Activated T-cell treated with anti-CD3 and anti-CD28 coated beads for 4 hours (primary cell): ENCODE measurements around the gene DDX11.
A peak's percentile ranks its signal among the peaks of the same experiment; 100 is the strongest.
"Not testable (repeated sequence)": the region's sequence is repeated elsewhere in the genome, so short reads cannot be mapped to it uniquely, and the experiment has no call there.

Experiments
- DNase-seq: peaks from one replicate; pipeline ENCODE4 v3.0.0-alpha.2; 2020

Gene DDX11

GRCh38 chr12:31100503-31101208 is 27.0 kb downstream of the DDX11 start:
- DNase-seq: not testable (repeated sequence)

DNA sequence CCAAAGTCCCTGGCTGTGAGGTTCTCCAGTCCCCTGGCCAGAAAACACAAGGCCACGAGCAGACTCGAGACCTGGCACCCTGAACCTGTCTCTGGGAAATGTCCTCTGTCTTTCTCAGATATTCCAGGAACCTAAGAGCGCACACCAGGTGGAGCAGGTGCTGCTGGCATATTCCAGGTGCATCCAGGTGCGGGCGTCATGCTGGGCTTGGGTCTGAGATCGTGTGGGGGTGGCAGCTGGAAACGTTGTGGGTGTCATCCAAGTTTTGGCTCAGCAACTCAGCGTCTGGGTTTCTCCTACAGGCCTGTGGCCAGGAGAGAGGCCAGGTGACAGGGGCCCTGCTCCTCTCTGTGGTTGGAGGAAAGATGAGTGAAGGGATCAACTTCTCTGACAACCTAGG is 28.5 kb downstream of the DDX11 start:
- not testable (repeated sequence) for DNase-seq

GRCh38 chr12:31102596-31102995 is 28.9 kb downstream of the DDX11 start:
- DNase-seq: not testable (repeated sequence)

DNA sequence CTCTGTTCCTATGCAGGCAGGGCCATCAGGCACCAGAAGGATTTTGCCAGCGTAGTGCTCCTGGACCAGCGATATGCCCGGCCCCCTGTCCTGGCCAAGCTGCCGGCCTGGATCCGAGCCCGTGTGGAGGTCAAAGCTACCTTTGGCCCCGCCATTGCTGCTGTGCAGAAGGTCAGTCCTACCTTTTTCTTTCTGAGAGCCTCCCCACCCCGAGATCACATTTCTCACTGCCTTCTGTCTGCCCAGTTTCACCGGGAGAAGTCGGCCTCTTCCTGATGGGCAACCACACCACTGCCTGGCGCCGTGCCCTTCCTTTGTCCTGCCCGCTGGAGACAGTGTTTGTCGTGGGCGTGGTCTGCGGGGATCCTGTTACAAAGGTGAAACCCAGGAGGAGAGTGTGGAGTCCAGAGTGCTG is 29.9 kb downstream of the DDX11 start:
- DNase-seq: not testable (repeated sequence)

DNA sequence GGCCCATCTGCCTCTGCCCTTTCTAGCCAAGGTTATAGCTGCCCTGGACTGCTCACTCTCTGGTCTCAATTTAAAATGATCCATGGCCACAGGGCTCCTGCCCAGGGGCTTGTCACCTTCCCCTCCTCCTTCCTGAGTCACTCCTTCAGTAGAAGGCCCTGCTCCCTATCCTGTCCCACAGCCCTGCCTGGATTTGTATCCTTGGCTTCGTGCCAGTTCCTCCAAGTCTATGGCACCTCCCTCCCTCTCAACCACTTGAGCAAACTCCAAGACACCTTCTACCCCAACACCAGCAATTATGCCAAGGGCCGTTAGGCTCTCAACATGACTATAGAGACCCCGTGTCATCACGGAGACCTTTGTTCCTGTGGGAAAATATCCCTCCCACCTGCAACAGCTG is 30.6 kb downstream of the DDX11 start:
- not testable (repeated sequence) for DNase-seq

- not testable (repeated sequence) for DNase-seq
Measured at GRCh38 chr12:31104773-31105172, 31.1 kb downstream of the DDX11 start.

DNA sequence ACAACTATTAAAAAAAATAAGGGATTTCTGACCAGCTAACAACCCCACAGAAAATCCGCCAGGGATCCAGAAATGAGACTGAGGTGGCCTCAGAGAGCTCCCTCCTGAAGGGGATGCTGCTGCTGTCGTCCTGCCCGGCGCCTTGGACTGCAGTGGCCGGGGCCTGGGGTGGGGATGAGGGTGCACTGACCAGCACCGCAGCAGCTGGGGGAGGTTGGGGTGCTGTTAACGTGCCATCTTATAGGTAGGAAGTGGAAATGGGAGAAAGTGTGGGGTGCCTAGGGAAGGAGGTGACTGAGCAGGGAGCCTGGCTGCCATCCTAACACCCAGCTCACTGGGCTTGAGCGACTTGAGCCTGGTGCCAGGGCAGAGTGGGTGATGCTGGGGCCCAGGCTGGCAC is 32.0 kb downstream of the DDX11 start:
- no peak for DNase-seq

DNA sequence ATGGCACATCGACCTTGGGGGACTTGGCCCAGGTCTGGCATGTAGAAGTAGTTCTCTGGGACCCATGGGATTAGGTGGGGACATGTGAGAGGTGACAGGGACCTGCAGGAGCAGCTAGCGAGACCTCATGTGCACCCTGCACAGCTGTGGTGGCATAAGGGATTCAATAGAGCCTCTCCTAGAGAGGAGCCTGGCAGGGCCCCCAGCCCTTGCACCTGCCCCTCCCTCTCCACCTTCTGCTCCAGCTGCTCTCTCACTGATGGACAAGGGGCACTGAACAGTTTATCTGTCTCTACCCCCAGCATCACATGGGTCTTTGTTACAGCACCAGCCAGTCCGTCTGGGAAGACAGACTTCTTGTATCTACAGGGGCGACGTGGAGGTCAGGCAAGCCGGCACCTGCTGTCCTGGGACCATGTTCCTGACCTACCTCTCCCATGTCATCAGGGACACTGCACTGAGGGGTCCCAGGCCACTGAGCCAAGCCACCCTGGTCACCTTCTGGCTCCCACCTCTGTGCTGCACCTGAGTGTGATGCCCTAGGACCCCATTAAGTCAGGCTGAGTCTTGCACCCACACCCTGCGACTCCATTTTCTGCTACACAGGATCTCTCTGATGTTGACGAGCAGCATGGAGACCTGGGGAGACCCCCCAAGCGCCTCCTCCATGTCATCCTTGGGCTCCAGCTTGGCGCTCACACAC is 32.6 kb downstream of the DDX11 start:
- no peak for DNase-seq

GRCh38 chr12:31109773-31110172 is 36.1 kb downstream of the DDX11 start:
- DNase-seq: not testable (repeated sequence)

- DNase-seq: not testable (repeated sequence)
Measured at GRCh38 chr12:31110263-31110662, 36.6 kb downstream of the DDX11 start.

GRCh38 chr12:31115092-31115601 is 41.5 kb downstream of the DDX11 start:
- not testable (repeated sequence) for DNase-seq

DNA sequence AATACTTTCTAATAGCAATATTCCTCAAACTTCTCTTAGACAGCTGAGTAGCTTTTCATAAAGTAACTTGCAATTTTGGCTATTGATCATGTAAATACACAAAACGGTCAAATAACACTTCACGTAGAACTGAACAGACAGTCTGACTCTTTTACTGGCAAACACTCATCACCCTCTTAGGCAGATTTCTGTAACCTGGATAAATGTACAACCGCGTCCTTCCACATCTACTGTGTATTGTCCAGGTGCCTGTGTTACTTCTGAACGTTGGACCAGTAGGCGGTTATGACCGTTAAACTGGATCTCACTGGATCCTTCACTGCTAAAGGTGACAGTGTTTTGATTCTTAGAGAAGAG is 43.2 kb downstream of the DDX11 start:
- not testable (repeated sequence) for DNase-seq

DNA sequence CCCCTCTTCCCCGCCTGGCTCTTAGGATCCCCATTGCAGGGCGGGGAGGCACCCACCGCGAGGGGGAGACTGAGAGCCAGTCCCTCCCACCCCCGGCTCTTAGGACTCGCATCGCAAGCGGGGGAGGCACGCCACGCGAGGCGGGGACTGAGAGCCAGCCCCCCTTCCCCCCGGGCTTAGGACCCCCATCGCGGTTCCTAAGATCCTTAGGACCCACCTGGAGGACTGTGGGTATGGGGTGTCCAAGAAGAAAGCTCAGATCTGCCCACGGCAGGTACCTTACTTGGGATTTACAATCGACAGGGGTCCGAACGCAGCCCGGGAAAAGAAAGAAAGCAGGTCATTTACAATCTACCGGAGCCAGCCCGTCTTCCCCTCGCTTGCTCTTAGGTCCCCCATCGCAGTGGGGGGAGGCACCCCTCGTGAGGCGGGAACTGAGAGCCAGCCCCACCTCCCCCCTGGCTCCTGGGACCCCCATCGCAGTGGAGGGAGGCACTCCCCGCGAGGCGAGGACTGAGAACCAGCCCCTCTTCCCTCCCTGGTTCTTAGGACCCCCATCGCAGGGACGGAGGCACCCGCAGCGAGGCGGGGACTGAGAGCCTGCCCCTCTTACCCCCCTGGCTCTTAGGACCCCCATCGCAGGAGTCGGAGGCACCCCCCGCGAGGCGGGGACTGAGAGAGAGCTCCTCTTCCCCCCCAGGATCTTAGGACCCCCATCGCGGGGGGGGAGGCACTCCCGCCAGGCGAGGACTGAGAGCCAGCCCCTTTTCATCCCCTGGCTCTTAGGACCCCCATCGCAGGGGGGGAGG is 43.7 kb downstream of the DDX11 start:
- DNase-seq: peak; percentile 63

DNA sequence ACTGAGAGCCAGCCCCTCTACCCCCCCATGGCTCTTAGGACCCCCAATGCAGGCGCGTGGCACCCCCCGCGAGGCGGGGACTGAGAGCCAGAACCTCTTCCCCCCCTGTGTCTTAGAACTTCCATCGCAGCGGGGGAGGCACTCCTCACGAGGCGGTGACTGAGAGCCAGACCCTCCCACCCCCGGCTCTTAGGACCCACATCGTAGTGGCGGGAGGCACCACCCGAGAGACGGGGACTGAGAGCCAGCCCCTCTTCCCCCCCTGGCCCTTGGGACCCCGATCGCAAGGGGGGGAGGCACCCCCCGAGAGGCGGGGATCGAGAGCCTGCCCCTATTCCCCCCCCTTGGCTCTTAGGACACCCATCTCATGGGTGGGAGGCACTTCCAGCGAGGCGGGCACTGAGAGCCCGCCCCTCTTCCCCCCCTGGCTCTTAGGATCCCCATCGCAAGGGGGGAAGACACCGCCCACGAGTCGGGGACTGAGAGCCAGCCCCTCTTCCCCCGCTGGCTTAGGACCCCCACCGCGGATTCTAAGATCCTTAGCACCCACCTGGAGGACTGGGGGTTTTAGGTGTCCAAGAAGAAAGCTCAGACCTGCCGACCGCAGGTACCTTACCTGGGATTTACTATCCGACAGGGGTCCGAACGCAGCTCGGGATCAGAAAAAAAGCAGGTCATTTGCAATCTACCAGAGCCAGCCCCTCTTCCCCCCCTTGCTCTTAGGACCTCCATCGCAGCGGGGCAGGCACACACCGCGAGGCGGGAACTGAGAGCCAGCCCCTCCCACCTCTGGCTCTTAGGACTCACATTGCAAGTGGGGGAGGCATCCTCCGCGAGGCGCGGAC is 44.9 kb downstream of the DDX11 start:
- no peak for DNase-seq

DNA sequence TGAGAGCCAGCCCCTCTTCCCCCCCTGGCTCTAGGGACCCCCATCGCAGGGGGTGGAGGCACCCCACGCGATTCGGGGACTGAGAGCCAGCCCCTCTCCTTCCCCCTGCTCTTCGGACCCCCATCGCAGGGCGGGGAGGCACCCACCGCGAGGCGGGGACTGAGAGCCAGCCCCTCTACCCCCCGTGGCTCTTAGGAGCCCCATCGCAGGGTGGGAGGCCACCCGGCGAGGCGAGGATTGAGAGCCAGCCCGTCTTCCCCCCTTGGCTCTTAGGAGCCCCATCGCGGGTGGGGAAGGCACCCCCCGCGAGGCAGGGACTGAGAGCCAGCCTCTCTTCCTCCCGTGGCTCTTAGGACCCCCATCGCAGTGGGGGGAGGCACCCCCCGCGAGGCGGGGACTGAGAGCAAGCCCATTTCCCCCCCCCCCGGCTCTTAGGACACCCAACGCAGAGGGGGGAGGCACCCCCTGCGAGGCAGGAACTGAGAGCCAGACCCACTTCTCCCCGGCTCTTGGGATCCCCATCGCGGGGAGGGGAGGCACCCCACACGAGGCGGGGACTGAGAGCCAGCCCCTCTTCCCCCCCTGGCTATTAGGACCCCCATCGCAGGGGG is 45.6 kb downstream of the DDX11 start:
- DNase-seq: no peak

DNA sequence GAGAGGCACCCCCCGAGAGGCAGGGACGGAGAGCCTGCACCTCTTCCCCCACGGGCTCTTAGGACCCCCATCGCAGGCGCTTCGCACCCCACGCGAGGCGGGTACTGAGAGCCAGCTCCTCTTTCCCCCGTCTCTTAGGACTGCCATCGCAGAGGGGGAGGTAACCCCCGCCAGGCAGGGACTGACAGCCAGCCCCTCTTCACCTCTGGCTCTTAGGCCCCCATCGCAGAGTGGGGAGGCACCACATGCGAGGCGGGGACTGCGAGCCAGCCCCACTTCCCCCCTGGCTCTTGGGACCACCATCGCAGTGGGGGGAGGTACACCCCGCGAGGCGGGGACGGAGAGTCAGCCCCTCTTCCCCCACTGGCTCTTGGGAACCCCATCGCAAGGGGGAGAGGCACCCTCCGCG is 46.1 kb downstream of the DDX11 start:
- no peak for DNase-seq

- DNase-seq: no peak
Measured at GRCh38 chr12:31120392-31121008, 46.8 kb downstream of the DDX11 start.

DNA sequence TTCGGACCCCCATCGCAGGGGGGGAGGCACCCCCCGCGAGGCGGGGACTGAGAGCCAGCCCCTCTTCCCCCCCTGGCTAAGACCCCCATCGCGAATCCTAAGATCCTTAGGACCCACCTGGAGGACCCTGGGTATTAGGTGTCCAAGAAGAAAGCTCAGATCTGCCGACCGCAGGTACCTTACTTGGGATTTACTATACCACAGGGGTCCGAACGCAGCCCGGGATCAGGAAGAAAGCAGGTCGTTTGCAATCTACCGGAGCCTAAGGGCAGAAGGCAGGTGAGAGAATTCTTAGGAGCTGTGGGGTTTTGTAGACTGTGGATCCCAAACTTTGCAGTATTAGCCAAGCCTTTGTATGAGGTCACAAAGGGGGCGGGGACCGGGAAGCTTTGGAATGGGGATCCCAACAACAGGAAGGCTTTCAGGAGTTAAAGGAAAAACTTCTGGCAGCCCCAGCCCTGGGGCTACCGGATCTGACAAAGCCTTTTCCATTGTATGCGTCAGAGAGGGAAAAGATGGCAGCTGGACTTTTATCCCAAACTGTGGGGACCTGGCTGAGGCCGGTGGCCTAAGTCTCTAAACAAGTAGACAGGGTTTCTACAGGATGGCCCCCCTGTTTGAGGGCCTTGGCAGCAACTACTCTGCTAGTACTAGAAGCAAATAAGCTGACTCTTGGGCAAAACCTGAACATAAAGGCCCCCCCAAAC is 47.5 kb downstream of the DDX11 start:
- DNase-seq: not testable (repeated sequence)

GRCh38 chr12:31122481-31122880 is 48.8 kb downstream of the DDX11 start:
- DNase-seq: no peak

GRCh38 chr12:31124158-31124557 is 50.5 kb downstream of the DDX11 start:
- not testable (repeated sequence) for DNase-seq

DNA sequence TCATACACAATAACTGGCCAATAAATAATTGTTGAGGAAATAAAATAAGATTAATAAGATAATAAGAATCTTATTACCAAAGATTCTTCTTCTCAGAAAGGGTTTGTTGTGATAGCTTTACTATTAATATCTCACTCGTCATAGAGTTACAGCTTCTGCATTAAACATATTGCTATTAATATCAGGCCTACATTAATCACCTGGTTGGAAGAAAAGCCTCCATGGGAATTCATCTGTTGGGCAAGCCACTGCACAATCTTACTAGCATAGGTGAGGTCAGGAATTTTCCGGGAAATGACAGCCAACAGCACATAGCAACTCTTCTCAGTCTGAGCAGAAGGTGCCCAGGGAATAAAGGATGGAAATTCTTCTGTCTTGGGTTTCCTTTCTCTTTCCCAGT is 51.5 kb downstream of the DDX11 start:
- not testable (repeated sequence) for DNase-seq
